ENCODE measurements around the gene CD1D. TPM values are rescaled to one million over a fixed set of nuclear protein-coding genes. Genes with fewer than 3 reads are reported as not detected.

Gene CD1D
- polyA plus RNA-seq, 1 of the 3 experiments (the other 2 are of a cell fraction) = not detected

DNA sequence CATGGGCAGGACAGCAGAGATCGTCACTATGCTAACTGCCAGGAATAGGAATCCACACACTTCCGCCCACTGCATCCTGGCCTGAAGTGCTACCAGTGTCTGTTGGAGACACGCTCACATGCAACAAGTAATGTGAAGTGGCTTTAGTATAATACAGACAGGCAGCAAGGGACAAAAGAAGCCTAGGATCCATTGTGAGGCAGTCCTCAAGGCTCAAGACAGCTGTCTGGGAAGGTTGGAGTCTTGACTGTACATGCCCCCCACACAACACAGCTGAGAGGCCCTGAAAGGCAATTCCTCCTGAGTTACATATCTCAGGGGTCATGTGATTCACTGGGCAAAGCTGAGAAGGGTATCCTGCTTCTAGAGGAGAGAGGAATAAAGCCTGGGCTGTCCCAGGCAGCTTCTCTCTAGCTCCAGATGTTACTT lies 39.9 kb upstream of the CD1D start:
- Histone ChIP-seq H2AFZ (ENCODE audit: low read depth) (no peak overlapping the region), H3K79me2 (ENCODE audit: insufficient read depth) (no peaks in the 10 kb centered on the region), H3K9ac (no peak overlapping the region), H3K9me2 (no peaks in the 10 kb centered on the region), H4K20me1 (ENCODE audit: insufficient read depth) (no peaks in the 10 kb centered on the region), H3K4me2 (no peak overlapping the region), H3K27ac (ENCODE audit: low read depth in 2 of 2, low read length in 1 of 2) (no peak overlapping the region), H3K36me3 (replicated peaks in 1 of 2; ENCODE audit: control insufficient read depth in 1 of 2, insufficient read depth in 2 of 2, low read length in 1 of 2) (no peaks in the 10 kb centered on the region), H3K27me3 (ENCODE audit: insufficient read depth) (no peaks in the 10 kb centered on the region; the same call in 1 of the 2 replicates), H3K4me3 (ENCODE audit: low read depth in 2 of 2, low read length in 1 of 2) (no peak overlapping the region), H3K4me1 (ENCODE audit: control insufficient read depth in 1 of 2, insufficient read depth in 2 of 2, low read depth in 1 of 2, low read length in 1 of 2) (no peaks in the 10 kb centered on the region; a peak in 2 of 4 replicates), H3K9me3 (no peaks in the 10 kb centered on the region), H3F3A (replicated peaks; ENCODE audit: insufficient read depth) (peaks cover 8% of the 10 kb centered on the region)
- ChIA-PET CTCF (interaction anchor here (4.5 kb wide), 1 partner anchor 15 kb away, joined by 20 read pairs; no protein-coding TSS in a partner anchor), POLR2A (no interaction called here)
- 56% methylated on average over 3 of the region's 3 CpGs for WGBS (ENCODE audit: low lambda C conversion rate)
- no peak for TF ChIP-seq MXI1 (IDR thresholded peaks at IDR 0.05; ENCODE audit: low read depth, low read length)
- no peak for TF ChIP-seq RFX5 (IDR thresholded peaks at IDR 0.05; ENCODE audit: low read length)
- no peak for DNase-seq

DNA sequence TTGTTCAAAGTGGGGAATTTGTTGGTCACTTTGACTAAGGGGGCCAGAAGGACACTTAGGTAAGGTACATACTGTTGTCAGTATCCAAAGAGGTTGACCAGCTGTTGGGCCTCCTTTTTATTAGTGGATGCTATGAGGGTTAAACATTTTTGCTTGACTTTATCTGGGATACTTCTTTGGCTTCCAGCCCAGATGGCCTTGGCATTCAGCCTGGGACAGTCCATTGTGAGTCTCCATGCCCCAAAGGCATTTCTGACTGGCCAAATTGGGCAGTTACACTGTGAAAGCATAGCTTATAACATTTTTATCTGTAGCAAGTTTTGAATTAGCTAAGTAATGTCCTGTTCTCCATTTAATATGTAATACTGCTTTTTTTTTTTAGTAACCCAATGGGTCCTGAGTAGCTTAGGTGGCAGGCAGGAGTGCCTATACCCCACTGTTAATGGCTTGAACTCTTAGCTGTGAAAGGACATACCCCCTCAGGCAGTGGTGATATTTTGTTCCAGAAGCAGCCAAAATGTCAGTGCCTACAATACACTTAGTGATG lies 35.4 kb upstream of the CD1D start:
- Histone ChIP-seq H3K4me2 (peak overlapping the region; percentile 26; the same call in 1 of the 2 replicates), H3K4me3 (ENCODE audit: low read depth in 2 of 2, low read length in 1 of 2) (no peak overlapping the region), H3K9me3 (no peaks in the 10 kb centered on the region), H3K4me1 (ENCODE audit: control insufficient read depth in 1 of 2, insufficient read depth in 2 of 2, low read depth in 1 of 2, low read length in 1 of 2) (peaks cover 0 to 8% of the 10 kb centered on the region in 2 experiments; a peak in 2 of 4 replicates), H3K27ac (ENCODE audit: low read depth in 2 of 2, low read length in 1 of 2) (peak overlapping the region in 1 of 2 experiments; percentile 22; a peak in 1 of 4 replicates), H3K36me3 (replicated peaks in 1 of 2; ENCODE audit: control insufficient read depth in 1 of 2, insufficient read depth in 2 of 2, low read length in 1 of 2) (no peaks in the 10 kb centered on the region), H3K9me2 (no peaks in the 10 kb centered on the region), H3K9ac (no peak overlapping the region), H3K27me3 (ENCODE audit: insufficient read depth) (no peaks in the 10 kb centered on the region; the same call in 1 of the 2 replicates), H4K20me1 (ENCODE audit: insufficient read depth) (no peaks in the 10 kb centered on the region), H3K79me2 (ENCODE audit: insufficient read depth) (no peaks in the 10 kb centered on the region), H2AFZ (ENCODE audit: low read depth) (no peak overlapping the region), H3F3A (replicated peaks; ENCODE audit: insufficient read depth) (peaks cover 8% of the 10 kb centered on the region)
- CTCF ChIA-PET = no interaction called here
- no peak for TF ChIP-seq FOXJ3 (CRISPR knock-in tag; IDR thresholded peaks at IDR 0.05)
- no peak for TF ChIP-seq SIN3A (IDR thresholded peaks at IDR 0.05; ENCODE audit: borderline replicate concordance, low read depth, low read length)
- no peak for TF ChIP-seq ELF1 (IDR thresholded peaks at IDR 0.05)
- no peak for TF ChIP-seq RAD21 (IDR thresholded peaks at IDR 0.05; ENCODE audit: low read length)
- TF ChIP-seq TCF12 (IDR thresholded peaks at IDR 0.05) = 0 out of 2 replicates have a peak, but pooled peaks have one; percentile 8
- peak; percentile 79 for TF ChIP-seq NFIC (IDR thresholded peaks at IDR 0.05; ENCODE audit: borderline replicate concordance)
- DNase-seq = no peak
- POLR2A ChIA-PET = no interaction called here

DNA sequence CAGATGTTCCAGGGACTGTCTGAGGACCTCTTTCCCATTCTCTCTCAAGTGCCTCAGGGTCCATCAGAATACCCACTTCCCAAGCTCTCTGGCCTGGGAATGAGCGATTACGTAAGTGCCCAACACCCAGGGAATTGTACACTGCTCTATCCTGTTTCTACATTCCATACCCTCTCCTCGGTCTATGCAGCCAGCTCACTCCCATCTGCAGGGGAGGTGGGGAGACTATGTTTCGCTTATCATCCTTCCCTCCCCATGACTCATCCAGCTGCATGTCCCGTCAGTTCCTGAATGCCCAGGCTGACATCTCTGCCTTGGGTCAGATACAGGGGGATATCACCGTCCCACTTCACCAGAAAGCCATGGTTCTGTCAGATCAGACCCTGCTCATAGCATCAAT lies 34.5 kb upstream of the CD1D start:
- Histone ChIP-seq H3K9ac (no peak overlapping the region), H3K9me3 (no peaks in the 10 kb centered on the region), H3K27me3 (ENCODE audit: insufficient read depth) (no peaks in the 10 kb centered on the region), H3K9me2 (no peaks in the 10 kb centered on the region), H2AFZ (ENCODE audit: low read depth) (no peak overlapping the region), H3K4me1 (ENCODE audit: control insufficient read depth in 1 of 2, insufficient read depth in 2 of 2, low read depth in 1 of 2, low read length in 1 of 2) (peaks cover 0 to 8% of the 10 kb centered on the region in 2 experiments; a peak in 2 of 4 replicates), H3K36me3 (replicated peaks in 1 of 2; ENCODE audit: control insufficient read depth in 1 of 2, insufficient read depth in 2 of 2, low read length in 1 of 2) (no peaks in the 10 kb centered on the region), H3K27ac (ENCODE audit: low read depth in 2 of 2, low read length in 1 of 2) (peak overlapping the region in 1 of 2 experiments; percentile 22; a peak in 1 of 4 replicates), H3F3A (replicated peaks; ENCODE audit: insufficient read depth) (peaks cover 8% of the 10 kb centered on the region), H3K4me3 (ENCODE audit: low read depth in 2 of 2, low read length in 1 of 2) (no peak overlapping the region), H3K4me2 (no peak overlapping the region), H3K79me2 (ENCODE audit: insufficient read depth) (no peaks in the 10 kb centered on the region), H4K20me1 (ENCODE audit: insufficient read depth) (no peaks in the 10 kb centered on the region)
- DNase-seq = no peak
- peak; percentile 22; the same call in 1 of the 2 replicates for TF ChIP-seq FOSL2 (IDR thresholded peaks at IDR 0.05; ENCODE audit: borderline replicate concordance, low read depth)
- TF ChIP-seq SIN3A (IDR thresholded peaks at IDR 0.05; ENCODE audit: borderline replicate concordance, low read depth, low read length) = no peak
- CTCF ChIA-PET = interaction anchor here (1.0 kb wide), 1 partner anchor 22 kb away, joined by 3 read pairs; no protein-coding TSS in a partner anchor
- POLR2A ChIA-PET = no interaction called here
- WGBS (ENCODE audit: low lambda C conversion rate) = 24% methylated on average over 6 of the region's 6 CpGs

Measured in SK-N-SH (cell line).